COLO829 (cell line): ENCODE data around the gene C2.

Experiments
- DNase-seq: peaks from one replicate; pipeline ENCODE4 v3.0.0; 2012; ENCODE audit warnings: low spot score

Gene C2

DNA sequence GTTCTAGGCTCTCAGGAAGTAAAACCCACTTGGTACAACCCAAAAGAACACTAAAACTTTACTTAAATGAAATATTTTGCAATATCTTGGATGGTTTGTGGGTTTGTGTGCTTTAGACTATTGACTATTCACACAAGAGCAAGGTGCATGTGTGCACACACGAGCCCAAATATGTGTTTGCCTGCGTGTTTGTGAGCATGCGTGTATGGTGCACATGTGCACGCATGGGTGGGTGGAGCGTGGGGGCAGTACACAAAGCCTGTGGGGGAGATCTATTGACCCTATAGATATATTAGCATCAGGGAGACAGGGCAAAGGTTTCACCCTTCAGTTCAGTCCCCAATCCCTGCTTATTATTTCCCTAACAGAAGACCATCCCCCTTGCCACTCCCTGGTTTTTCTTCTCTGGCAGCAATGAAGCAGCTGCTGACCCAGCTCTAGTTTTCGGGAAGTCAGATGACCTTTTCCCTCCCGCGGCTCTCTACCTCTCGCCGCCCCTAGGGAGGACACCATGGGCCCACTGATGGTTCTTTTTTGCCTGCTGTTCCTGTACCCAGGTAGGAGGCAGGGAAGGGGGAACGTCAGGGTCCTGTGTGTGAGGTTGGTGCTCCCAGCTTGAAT is at the start of gene C2:
Gene C2, plus strand, starts transcription at position 476 of the 621 bp plus-strand sequence. Its CDS starts 36 bp downstream, at position 512.
- DNase-seq, result no peak

DNA sequence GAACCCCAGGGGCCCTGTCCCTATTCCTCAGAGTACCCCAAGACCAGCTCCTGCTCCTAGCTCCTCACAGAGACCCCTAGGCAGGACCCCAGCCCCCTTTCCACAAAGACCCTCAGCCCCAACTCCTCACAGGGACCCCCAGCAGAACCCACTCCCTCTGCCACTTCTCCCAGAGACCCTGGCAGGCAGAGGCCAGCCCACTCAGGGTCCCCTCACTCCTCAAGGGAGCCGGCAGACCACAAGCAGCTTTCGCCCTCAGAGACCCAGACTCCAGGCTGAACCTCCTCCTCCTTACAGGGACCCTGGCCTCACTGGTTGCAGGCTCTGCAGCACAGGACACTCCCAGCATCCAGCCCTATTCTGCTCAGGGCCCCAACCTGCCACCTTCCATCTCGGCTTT is 49.3 kb upstream of the C2 start:
- DNase-seq, result no peak

DNA sequence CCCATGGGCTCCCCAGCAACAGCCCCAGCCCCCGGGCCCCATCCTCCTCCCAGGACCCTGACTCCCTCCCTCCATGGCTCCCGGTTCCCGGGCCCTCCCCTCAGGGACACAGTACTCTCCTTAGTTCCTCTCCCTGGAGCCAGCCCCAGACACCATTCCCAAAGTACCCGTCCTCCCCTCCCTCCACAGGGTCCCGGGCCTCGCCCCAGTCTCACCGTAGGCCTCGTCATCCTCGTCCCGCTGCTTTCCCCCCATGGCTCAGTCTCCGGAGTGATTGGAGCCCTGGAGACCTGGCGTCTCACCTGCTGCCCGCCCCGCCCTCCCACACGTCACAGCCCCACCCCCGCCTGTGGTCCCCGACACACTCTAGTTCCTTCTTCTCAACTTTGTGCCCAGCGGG is 48.8 kb upstream of the C2 start, which contains the start of gene SLC44A4:
Gene SLC44A4, minus strand, starts transcription at position 272 of the 400 bp plus-strand sequence. Its CDS starts 17 bp downstream, at position 255.
- DNase-seq, result no peak

DNA sequence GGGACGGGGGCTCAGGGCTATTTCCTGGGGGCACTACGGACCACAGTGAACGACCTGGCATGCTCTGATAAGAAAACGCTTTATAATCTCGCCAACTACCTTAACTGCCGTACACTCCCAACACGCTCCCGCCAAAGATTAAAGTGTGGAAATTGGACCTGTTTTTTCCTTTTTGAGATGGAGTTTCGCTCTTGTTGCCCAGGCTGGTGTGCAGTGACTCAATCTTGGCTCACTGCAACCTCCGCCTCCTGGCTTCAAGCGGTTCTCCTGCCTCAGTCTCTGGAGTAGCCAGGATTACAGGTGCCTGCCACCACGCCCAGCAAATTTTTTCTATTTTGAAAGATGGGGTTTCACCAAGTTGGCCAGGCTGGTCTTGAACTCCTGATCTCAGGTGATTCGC is 48.4 kb upstream of the C2 start:
- DNase-seq, result no peak

DNA sequence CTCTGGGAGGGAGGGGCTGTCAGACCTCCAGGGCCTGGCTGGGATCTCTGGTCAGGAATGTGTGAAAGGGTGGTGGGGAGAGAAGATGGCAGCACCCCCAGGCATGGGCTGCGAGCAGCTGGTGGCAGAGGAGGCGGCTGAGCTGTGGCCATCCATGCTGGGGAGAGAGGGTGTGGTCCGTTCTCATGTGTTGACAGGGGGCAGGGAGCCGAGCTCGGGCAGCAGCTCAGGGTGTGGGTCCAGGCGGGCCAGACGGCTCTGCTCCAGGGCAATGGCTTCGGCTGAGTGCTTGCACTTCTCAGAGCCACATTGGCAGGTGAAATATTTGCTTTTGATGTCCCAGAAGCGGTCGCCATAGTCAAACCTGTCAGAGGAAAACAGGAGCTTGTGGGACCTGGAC is 47.6 kb upstream of the C2 start:
- no peak for DNase-seq

DNA sequence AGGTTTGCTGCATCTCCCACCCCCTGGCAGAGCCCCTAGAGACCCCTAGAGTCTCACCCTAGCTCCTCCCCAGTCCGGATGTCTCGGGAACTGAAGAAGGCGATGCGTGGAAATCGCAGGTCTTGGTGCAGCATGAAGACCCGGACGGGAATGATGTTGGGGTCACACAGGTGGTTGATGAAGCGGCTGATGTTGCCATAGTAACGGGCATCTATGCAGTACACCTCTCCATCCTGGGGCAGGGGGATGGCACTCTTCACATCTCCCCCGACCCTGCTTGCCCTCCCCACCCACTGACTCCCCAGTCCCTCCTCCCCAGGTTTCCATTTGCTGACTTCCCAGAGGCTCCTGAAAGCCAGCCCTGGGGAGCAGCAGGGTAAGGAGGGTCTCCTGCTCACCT is 46.9 kb upstream of the C2 start:
- no peak for DNase-seq

DNA sequence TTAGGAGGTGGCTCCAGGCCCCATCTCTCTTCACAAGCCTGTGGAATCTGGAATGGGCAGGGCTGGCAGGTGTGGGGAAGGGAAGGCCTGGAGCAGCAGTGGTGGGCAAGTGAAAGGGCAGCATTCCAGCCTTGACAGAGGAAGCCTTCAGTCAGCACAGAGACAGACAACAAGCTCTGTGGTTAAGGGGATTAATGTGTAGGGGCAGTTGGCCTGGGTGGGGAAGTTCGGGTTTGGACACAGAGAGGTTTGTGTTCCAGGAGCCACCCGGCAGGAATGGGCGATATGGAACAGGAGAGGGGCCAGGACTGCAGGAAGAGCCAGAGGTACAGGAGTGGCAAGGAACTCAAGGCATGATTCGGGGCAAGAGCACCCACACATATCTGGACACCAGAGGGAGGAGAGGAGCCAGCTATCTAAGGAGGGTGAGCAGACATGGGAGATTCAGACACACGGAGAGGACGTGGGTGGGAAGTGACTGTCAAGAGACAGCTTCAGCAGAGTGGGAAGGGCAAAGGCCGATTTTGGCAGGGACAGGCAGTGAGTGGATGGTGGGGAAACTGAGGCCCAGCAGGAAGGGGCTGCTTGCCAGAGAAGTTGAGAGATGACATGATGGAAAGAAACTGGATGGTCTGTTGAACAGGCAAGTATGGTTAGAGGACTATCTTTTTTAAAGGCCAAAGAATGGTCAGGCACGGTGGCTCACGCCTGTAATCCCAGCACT is 46.2 kb upstream of the C2 start:
- DNase-seq, result no peak

DNA sequence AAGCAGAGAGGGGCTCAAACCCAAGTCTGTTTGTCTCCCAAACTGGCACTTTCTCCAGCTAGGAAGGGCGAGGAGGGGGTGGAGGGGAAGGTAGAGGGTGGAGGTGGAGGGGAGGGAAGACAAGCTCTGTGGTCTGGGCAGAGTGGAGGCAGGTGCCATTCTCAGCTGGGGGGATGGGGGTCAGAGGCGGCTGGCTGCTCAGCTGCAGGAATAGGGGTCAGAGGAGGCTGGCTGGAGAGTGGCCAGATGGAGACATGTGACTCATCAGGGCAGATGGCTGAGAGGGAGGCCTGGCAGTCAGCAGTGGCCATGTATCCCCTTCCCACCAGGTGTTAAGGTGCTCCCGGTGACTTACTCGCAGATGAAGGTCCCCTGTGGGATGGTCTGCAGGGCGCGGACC is 45.2 kb upstream of the C2 start:
- DNase-seq, result no peak

DNA sequence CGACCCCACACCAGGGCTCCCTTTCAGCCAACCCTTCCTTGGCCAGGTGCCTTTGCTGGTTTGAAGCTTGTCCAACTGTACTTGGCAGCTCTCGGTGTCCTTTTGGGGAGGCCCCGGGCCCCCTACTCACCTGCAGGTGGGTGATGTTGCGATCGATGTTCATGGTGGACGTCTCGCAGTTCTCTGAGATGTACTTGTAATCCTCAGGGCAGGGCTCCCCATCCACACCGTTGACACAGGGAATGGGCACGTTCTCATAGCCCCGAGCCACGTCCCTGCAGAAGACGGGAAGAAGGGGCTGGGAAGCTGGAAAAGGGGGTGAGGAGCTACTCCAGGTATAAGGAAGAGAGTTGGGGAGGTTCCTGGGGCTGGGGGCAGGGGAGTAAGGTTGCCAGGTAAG is 43.8 kb upstream of the C2 start:
- no peak for DNase-seq

DNA sequence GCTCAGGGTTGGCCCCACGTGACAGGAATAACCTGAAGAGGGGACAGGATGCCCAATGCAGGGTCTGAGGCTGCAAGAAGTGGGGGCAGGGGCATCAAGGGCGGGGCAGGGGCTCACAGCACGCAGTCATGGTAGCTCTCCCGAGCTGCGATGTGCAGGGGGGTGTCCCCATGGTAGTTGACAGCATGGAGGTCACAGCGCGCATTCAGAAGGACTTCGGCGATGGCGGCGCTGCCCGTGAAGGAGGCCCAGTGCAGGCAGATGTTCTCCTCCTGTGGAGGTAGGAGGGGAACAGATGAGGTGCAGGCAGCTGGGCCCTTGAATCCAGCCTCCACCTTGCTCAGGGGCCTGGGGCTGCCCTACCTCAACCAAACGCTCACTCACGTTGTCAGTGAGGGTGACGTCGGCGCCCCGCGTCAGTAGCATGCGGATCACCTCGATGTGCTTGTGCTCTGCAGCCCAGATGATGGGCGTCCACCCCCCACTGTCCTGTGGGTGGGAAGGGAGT is 42.9 kb upstream of the C2 start:
- DNase-seq, result no peak

DNA sequence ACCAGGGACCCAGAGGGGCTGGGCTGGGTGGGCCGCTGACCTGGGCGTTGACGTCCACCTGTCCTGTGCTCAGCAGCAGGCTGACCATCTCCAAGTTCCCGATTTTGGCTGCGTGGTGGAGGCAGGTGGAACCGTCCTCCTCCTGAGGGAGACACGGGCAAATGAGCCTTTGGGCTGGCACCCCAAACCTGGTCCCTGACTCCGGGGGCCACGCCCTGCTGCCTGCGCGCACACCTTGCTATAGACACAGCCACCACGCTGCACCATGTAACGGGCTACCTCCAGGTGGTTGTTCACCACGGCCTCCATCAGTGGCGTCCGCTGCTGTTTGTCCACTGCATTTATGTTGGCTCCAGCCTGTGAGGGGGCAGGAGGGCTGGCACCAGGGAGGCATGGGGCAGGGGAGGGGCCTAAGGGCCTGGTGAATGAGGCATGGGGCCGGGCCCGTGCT is 41.0 kb upstream of the C2 start:
- DNase-seq, result no peak

DNA sequence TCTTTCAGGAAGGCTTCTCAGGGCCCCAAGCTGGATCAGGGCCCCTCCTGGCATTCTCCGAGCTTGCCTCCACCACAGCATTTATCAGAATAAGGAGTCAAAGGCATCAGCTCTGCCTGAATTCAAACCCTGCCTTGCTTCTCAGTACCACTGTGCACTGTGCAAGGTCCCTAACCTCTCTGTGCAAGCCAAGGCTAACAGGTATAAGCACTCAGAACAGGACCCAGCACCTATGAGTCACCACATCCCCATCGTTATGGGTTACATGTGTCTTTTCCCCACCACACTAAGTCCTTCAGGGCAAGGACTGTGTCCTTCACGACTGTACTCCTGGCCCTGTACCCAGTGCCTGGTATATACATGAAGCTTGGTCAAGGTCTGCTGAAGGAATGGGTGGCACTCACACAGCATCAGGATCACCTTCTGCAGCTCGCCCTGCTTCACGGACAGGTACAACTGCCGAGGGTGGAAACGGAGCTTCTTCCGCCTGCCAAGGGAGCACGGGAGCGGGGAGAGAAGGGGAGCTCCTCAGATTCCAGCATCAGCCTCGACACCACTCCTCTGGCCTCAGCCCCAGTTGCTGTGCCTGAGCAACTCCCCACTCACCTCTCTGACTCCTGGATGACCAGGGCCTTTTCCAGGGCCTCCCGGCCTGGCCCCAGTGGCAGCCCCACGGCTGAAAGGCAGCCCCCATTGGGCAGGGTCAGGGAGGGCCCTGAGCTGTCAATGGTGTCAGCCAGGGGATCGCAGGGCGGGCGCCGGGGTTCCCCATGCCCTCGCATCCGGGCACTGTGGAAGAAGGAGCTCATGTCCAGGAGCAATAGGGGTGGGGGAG is 40.1 kb upstream of the C2 start:
- no peak for DNase-seq

DNA sequence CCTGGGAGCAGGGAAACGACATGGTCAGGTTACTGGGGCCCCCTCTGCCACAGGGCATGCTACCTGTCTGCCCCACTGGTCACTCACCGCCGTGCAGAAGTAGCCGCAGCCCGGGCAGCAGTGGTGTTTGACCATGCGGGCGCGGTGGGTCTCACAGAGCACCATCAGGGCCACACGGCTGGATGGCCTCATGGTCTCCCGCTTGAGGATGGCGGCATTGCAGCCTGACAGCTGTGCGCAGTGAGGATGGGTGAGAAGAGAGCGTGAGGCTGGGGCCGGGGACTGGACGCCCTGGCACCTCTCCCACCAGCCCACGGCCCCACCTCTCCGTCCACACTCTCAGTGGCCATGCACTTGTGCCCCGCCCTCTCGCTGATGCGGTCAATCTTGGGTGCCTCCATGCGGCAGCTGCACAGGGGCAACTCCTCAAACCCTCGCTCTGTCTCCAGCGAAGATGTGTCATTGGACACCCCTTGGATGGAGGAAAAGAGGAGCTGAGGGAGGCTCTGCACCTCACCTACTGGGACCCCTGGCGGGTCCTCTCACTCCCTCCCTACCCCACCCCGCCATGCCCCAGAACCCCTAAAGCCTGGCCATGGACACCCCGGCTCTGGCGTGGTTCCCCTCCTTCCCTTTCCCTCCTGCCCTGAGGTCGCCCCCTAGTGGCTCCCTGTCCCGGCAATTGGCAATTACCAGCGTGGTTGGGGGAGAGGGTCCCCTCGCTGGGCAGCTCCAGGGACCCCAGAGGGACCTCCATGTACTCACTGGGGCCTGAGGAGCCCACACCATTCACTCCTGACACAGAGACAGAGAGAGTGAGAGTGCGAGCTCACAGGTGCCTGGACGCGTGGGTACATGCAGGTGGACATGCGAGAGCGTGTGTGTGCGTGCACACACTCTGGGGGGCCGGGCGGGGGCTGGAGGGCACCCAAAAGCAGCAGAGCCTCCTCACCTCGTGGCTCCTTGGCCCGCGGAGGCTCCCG is 39.0 kb upstream of the C2 start:
- no peak for DNase-seq

DNA sequence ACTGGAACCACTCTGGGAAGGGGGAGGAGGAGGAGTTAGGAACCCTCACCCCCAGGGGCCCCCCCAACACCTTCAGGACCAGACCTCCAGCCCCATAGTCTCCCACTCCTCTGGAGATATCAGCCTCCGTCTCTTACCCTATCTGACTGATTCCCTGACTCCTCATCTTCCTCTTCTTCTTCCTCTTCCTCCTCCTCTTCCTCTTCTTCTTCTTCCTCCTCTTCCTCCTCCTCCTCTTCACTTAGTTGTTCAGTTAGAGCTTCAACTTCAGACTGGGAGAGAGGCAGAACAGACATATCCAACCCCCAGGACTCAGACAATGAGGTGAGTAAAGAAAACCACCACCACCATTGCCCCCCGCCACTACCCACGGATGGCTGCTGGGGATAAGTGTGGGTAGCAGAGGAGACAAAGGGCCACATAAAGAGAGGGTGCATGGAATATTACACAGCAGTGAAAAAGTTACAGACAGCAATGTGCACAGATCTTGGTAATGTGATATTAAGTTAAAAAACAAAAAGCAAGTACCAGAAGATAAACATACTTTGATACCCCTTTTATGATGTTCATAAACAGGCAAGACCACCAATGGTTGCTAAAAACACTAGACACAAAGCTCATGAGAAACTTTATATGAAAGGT is 38.1 kb upstream of the C2 start:
- DNase-seq, result no peak

DNA sequence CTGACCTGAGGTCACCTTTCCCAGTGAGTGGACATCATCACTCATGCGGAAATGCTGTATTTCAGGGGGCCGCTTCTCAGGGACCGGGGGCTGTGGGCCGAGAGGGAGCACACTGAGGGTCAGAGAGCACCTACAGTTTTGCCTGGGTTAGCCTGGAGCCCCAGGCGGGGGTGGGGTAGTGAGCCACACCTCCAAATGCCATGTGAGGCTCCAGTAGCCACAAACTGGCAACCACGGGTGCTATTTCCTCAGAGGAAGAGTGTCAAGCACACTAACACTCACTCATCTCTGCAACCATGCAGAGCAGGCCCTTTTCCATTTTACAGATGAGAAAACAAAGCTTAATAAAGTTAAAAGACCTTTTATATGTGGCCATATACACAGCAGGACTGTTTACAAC is 34.7 kb upstream of the C2 start:
- DNase-seq, result no peak

DNA sequence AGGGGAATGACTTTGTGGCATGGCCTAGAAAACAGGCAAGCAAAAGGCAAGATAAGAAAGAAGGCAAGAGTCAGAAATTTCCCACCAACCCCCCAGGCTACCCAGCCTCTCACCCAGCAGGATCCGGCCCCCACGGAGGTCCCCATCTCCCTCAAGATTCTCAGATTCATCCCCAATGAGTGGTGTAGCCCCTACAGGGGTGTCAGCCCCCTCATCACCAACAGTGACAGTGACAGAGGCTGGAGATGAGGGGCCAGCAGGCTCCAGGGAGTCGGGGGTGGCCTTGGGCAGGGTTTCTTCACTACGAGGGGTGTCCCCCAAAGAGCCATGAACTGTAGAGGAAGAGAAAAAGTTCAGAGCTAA is 31.0 kb upstream of the C2 start:
- no peak for DNase-seq

DNA sequence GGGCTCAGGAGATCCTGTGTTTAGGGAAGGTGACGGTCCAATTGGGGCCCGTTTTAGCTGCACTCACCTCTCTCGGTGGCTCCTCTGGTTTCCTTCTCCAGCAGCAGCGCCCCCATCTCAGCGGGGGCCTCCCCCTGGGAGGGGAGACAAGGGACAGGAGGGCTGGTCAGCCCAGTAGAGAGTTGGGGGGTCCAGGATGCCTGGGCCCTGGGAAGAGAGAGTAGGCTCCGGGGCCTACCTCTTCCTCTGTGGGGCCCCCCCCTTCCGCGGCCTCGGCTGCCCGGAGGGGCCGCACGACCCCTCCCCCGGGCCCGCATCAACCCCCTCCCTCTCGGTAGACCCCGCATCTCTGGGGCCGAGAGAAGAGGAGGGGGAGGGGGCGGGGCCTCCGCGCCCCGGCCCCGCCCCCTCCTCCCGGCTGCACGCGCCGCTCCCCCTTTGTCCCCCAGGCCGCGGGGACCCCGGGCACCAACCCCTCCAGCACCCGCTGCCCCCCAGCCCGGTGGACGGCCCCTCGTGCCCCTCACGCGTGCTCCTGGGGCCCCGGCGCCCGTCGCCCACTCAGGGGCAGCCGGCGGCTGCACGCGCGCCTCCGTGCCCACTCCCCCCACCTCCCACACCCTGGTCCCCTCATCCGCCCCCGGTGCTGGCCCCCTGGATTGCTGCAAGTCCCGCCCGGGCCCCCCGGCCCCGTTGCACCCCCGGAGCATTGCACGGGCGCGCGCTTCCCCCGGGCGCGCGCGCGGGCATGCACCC is 30.5 kb upstream of the C2 start:
- DNase-seq, result no peak

DNA sequence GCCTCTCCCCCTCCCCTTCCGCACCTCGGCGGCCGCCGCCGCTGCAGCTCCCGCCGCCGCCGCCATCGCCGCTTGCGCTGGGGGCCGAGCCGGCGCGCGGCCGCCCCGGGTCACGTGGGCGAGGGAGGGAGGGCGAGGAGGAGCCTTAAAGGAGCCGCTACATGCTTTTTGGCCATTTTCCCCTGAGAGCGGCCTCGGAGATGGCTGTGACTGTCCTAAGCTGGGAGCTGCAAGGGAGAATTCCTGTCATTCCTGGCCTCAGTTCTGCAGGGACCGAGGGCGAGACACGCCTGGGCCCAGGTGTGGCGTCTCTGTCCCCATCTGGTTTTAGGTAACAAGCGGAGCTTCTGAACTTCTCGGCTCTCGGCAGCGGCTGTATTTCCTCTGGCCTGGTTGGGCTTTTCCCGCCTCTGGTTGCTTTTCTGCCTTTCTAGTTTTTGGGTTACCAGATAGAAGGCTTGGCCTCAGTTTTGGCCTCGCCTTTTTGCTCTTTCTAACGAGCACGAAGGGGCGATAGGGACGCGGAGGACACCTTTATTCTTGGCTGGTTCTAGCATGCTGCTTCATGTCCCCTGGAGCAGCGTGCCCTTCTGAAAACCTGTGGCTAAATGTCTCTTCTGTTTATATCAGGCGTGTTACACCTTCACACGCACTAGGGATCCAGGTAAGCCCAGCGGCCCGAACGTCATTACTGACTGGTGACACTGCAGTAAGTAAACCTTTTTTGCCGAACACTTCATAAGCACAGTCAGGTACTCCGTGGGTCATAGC is 29.7 kb upstream of the C2 start, which contains the start of gene EHMT2:
Gene EHMT2, minus strand, starts transcription at position 87 of the 771 bp plus-strand sequence. Its CDS starts 21 bp downstream, at position 66.
- peak; percentile 75 for DNase-seq

DNA sequence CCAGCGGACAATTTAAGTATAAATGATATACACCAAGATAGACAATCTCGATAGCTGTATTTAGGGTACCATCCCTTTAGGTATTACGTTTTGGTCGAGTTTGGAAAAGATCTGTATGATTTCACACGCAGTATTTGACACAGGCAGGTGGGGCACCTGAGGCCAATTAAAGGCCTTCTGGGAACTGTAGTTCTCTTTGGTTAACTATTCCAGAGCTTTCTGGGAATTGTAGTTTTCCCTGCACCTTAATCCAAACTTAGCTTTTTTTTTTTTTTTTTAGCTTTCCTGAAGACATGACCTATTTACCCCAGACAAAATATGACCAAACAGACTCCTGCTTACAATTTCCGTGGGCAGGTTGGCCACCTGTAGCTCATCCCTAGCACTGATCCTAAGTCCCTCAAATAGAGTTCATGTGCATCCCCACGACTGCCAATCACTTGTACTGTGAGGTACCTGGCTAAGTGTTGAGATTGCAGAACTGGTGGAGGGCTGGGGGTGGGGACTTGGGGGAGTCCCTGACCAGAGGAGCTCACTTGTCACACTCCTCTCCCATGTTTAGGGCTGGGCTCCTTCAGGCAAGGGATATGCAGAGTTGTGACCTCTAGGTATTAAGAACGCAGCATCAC is 29.0 kb upstream of the C2 start:
- DNase-seq, result peak; percentile 48
